ENCODE measurements around the gene CCDC17.
"Not testable (repeated sequence)": the region's sequence is repeated elsewhere in the genome, so short reads cannot be mapped to it uniquely, and the experiment has no call there.

DNA sequence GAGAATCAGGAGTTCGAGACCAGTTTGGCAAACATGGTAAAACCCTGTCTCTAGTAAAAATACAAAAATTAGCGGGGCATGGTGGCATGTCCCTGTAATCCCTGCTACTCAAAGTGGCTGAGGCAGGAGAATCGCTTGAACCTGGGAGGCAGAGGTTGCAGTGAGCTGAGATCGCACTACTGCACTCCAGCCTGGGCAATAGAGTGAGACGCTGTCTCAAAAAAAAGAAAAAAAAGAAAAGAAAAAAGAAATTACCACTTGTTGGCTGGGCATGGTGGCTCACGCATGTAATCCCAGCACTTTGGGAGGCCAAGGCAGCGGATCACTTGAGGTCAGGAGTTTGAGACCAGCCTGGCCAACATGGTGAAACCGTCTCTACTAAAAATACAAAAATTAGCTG lies 27.1 kb downstream of the CCDC17 start:
- TF ChIP-seq, protein P1, sequence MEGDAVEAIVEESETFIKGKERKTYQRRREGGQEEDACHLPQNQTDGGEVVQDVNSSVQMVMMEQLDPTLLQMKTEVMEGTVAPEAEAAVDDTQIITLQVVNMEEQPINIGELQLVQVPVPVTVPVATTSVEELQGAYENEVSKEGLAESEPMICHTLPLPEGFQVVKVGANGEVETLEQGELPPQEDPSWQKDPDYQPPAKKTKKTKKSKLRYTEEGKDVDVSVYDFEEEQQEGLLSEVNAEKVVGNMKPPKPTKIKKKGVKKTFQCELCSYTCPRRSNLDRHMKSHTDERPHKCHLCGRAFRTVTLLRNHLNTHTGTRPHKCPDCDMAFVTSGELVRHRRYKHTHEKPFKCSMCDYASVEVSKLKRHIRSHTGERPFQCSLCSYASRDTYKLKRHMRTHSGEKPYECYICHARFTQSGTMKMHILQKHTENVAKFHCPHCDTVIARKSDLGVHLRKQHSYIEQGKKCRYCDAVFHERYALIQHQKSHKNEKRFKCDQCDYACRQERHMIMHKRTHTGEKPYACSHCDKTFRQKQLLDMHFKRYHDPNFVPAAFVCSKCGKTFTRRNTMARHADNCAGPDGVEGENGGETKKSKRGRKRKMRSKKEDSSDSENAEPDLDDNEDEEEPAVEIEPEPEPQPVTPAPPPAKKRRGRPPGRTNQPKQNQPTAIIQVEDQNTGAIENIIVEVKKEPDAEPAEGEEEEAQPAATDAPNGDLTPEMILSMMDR (IDR thresholded peaks at IDR 0.05) = not testable (repeated sequence)
- not testable (repeated sequence) for TF ChIP-seq POLR2A (IDR thresholded peaks at IDR 0.05)

Data from right lobe of liver (tissue), 4 donors.